ENCODE results near the gene STARD7.

STARD7 gene

GRCh38 chr2:96180521-96180920, 28.1 kb downstream of the STARD7 start:
- no peak overlapping the region for H3K27ac ChIP-seq (ENCODE audit: low read depth, low read length, severe bottlenecking)
- no peak overlapping the region for H3K4me3 ChIP-seq (ENCODE audit: extremely low read depth, insufficient read depth, low read length, poor library complexity, severe bottlenecking)
- peaks cover 16% of the 10 kb centered on the region for H3K36me3 ChIP-seq (ENCODE audit: control insufficient read depth, insufficient read depth, low read length)
- H3K9me3 ChIP-seq (ENCODE audit: control insufficient read depth, low read length), result no peaks in the 10 kb centered on the region
- H3K4me1 ChIP-seq (ENCODE audit: control insufficient read depth, insufficient read depth, low read length, poor library complexity, severe bottlenecking), result no peaks in the 10 kb centered on the region

GRCh38 chr2:96180002-96180401, 28.6 kb downstream of the STARD7 start:
- WGBS, 2 experiments (ENCODE audit: insufficient coverage in 2 of 2), result 88 to 100% methylated on average over 1 of the region's 1 CpG
- Histone ChIP-seq H3K4me1 (ENCODE audit: control insufficient read depth, insufficient read depth, low read length, poor library complexity, severe bottlenecking) (no peaks in the 10 kb centered on the region), H3K4me3 (ENCODE audit: extremely low read depth, insufficient read depth, low read length, poor library complexity, severe bottlenecking) (no peak overlapping the region), H3K9me3 (ENCODE audit: control insufficient read depth, low read length) (no peaks in the 10 kb centered on the region), H3K27ac (ENCODE audit: low read depth, low read length, severe bottlenecking) (no peak overlapping the region), H3K36me3 (ENCODE audit: control insufficient read depth, insufficient read depth, low read length) (peaks cover 11% of the 10 kb centered on the region)

GRCh38 chr2:96176661-96177060, 32.0 kb downstream of the STARD7 start:
- 75 to 90% methylated on average over 1 to 2 of the region's 4 CpGs for WGBS, 2 experiments (ENCODE audit: insufficient coverage in 2 of 2)
- Histone ChIP-seq H3K4me1 (ENCODE audit: control insufficient read depth, insufficient read depth, low read length, poor library complexity, severe bottlenecking) (no peaks in the 10 kb centered on the region), H3K4me3 (ENCODE audit: extremely low read depth, insufficient read depth, low read length, poor library complexity, severe bottlenecking) (no peak overlapping the region), H3K36me3 (ENCODE audit: control insufficient read depth, insufficient read depth, low read length) (no peaks in the 10 kb centered on the region), H3K9me3 (ENCODE audit: control insufficient read depth, low read length) (no peaks in the 10 kb centered on the region), H3K27ac (ENCODE audit: low read depth, low read length, severe bottlenecking) (no peak overlapping the region)

GRCh38 chr2:96175951-96176350, 32.7 kb downstream of the STARD7 start:
- Histone ChIP-seq H3K9me3 (ENCODE audit: control insufficient read depth, low read length) (no peaks in the 10 kb centered on the region), H3K4me1 (ENCODE audit: control insufficient read depth, insufficient read depth, low read length, poor library complexity, severe bottlenecking) (no peaks in the 10 kb centered on the region), H3K27ac (ENCODE audit: low read depth, low read length, severe bottlenecking) (no peak overlapping the region), H3K36me3 (ENCODE audit: control insufficient read depth, insufficient read depth, low read length) (no peaks in the 10 kb centered on the region), H3K4me3 (ENCODE audit: extremely low read depth, insufficient read depth, low read length, poor library complexity, severe bottlenecking) (no peak overlapping the region)
- WGBS, 2 experiments (ENCODE audit: insufficient coverage in 2 of 2), result 89 to 90% methylated on average over 3 to 6 of the region's 6 CpGs

- Histone ChIP-seq H3K9me3 (ENCODE audit: control insufficient read depth, low read length) (peaks cover 6% of the 10 kb centered on the region), H3K27ac (ENCODE audit: low read depth, low read length, severe bottlenecking) (no peak overlapping the region), H3K4me3 (ENCODE audit: extremely low read depth, insufficient read depth, low read length, poor library complexity, severe bottlenecking) (no peak overlapping the region), H3K4me1 (ENCODE audit: control insufficient read depth, insufficient read depth, low read length, poor library complexity, severe bottlenecking) (no peaks in the 10 kb centered on the region), H3K36me3 (ENCODE audit: control insufficient read depth, insufficient read depth, low read length) (no peaks in the 10 kb centered on the region)
- WGBS, 2 experiments (ENCODE audit: insufficient coverage in 2 of 2), result 53 to 55% methylated on average over 7 of the region's 8 CpGs
These were observed 34.1 kb downstream of the STARD7 start for GRCh38 chr2:96174251-96175144.

GRCh38 chr2:96171831-96172230, 36.8 kb downstream of the STARD7 start:
- H3K36me3 ChIP-seq (ENCODE audit: control insufficient read depth, insufficient read depth, low read length), result no peaks in the 10 kb centered on the region
- no peak overlapping the region for H3K27ac ChIP-seq (ENCODE audit: low read depth, low read length, severe bottlenecking)
- no peak overlapping the region for H3K4me3 ChIP-seq (ENCODE audit: extremely low read depth, insufficient read depth, low read length, poor library complexity, severe bottlenecking)
- 90% methylated on average over 7 to 8 of the region's 15 CpGs for WGBS, 2 experiments (ENCODE audit: insufficient coverage in 2 of 2)
- H3K9me3 ChIP-seq (ENCODE audit: control insufficient read depth, low read length), result peaks cover 7% of the 10 kb centered on the region
- no peaks in the 10 kb centered on the region for H3K4me1 ChIP-seq (ENCODE audit: control insufficient read depth, insufficient read depth, low read length, poor library complexity, severe bottlenecking)

- no peaks in the 10 kb centered on the region for H3K36me3 ChIP-seq (ENCODE audit: control insufficient read depth, insufficient read depth, low read length)
- no CpG with 5 or more reads among the region's 3 CpGs for WGBS, 2 experiments (ENCODE audit: insufficient coverage in 2 of 2)
These were observed 38.0 kb downstream of the STARD7 start for GRCh38 chr2:96170626-96171025.

GRCh38 chr2:96169868-96170507, 38.6 kb downstream of the STARD7 start:
- 100% methylated on average over 1 of the region's 2 CpGs; no CpG with 5 or more reads in 1 of the 2 experiments for WGBS, 2 experiments (ENCODE audit: insufficient coverage in 2 of 2)

More at GRCh38 chr2:96170626-96171025, 38.0 kb downstream of the STARD7 start:
- no peak overlapping the region for H3K27ac ChIP-seq (ENCODE audit: low read depth, low read length, severe bottlenecking)
- H3K9me3 ChIP-seq (ENCODE audit: control insufficient read depth, low read length), result peaks cover 7% of the 10 kb centered on the region
- H3K4me1 ChIP-seq (ENCODE audit: control insufficient read depth, insufficient read depth, low read length, poor library complexity, severe bottlenecking), result no peaks in the 10 kb centered on the region
- H3K4me3 ChIP-seq (ENCODE audit: extremely low read depth, insufficient read depth, low read length, poor library complexity, severe bottlenecking), result no peak overlapping the region

GRCh38 chr2:96167407-96168013, 41.1 kb downstream of the STARD7 start:
- peaks cover 7% of the 10 kb centered on the region for H3K9me3 ChIP-seq (ENCODE audit: control insufficient read depth, low read length)
- H3K4me3 ChIP-seq (ENCODE audit: extremely low read depth, insufficient read depth, low read length, poor library complexity, severe bottlenecking), result no peak overlapping the region
- H3K4me1 ChIP-seq (ENCODE audit: control insufficient read depth, insufficient read depth, low read length, poor library complexity, severe bottlenecking), result no peaks in the 10 kb centered on the region
- H3K27ac ChIP-seq (ENCODE audit: low read depth, low read length, severe bottlenecking), result no peak overlapping the region
- WGBS, 2 experiments (ENCODE audit: insufficient coverage in 2 of 2), result 86 to 88% methylated on average over 2 to 3 of the region's 6 CpGs
- H3K36me3 ChIP-seq (ENCODE audit: control insufficient read depth, insufficient read depth, low read length), result no peaks in the 10 kb centered on the region

More at GRCh38 chr2:96169868-96170507, 38.6 kb downstream of the STARD7 start:
- Histone ChIP-seq H3K27ac (ENCODE audit: low read depth, low read length, severe bottlenecking) (no peak overlapping the region), H3K4me1 (ENCODE audit: control insufficient read depth, insufficient read depth, low read length, poor library complexity, severe bottlenecking) (no peaks in the 10 kb centered on the region), H3K9me3 (ENCODE audit: control insufficient read depth, low read length) (peaks cover 7% of the 10 kb centered on the region), H3K36me3 (ENCODE audit: control insufficient read depth, insufficient read depth, low read length) (no peaks in the 10 kb centered on the region), H3K4me3 (ENCODE audit: extremely low read depth, insufficient read depth, low read length, poor library complexity, severe bottlenecking) (no peak overlapping the region)

GRCh38 chr2:96164459-96165184, 44.0 kb downstream of the STARD7 start:
- no peak overlapping the region for H3K4me3 ChIP-seq (ENCODE audit: extremely low read depth, insufficient read depth, low read length, poor library complexity, severe bottlenecking)
- 74 to 76% methylated on average over 14 to 18 of the region's 18 CpGs for WGBS, 2 experiments (ENCODE audit: insufficient coverage in 2 of 2)
- no peak overlapping the region for H3K27ac ChIP-seq (ENCODE audit: low read depth, low read length, severe bottlenecking)
- H3K4me1 ChIP-seq (ENCODE audit: control insufficient read depth, insufficient read depth, low read length, poor library complexity, severe bottlenecking), result no peaks in the 10 kb centered on the region
- peaks cover 2% of the 10 kb centered on the region for H3K9me3 ChIP-seq (ENCODE audit: control insufficient read depth, low read length)
- no peaks in the 10 kb centered on the region for H3K36me3 ChIP-seq (ENCODE audit: control insufficient read depth, insufficient read depth, low read length)

Measured in mesodermal cell (in vitro differentiated cells).